SU-DHL-6 (cell line): ENCODE measurements around the gene BTNL3.

Experiments used
- H2AFZ ChIP-seq: fragments of 200-600 bp; sonication (generic); 2 replicates; pipeline ENCODE4 v1.6.1; 2014; ENCODE audit warnings: low read depth, mild to moderate bottlenecking, moderate library complexity, mixed read lengths, antibody characterized with exemption, low read length; ENCODE audit not compliant: severe bottlenecking
- H3F3A ChIP-seq: fragments of 200-600 bp; shearing (Covaris generic); 2 replicates; pipeline ENCODE4 v1.6.0; 2016; ENCODE audit warnings: antibody characterized with exemption, mild to moderate bottlenecking; ENCODE audit not compliant: insufficient read depth
- H3K27ac ChIP-seq: fragments of 200-600 bp; sonication (generic); 2 replicates; pipeline ENCODE4 v1.5.1; 2016; ENCODE audit warnings: low read depth, mild to moderate bottlenecking, low read length, moderate library complexity, mixed read lengths
- H3K27me3 ChIP-seq: fragments of 200-600 bp; sonication (generic), shearing (Covaris generic); 2 replicates; pipeline ENCODE4 v1.6.0; 2014; ENCODE audit warnings: mild to moderate bottlenecking, low read length
- H3K36me3 ChIP-seq: fragments of 200-600 bp; sonication (generic); 2 replicates; pipeline ENCODE4 v1.6.1; 2014; ENCODE audit warnings: mild to moderate bottlenecking, low read length, mixed read lengths
- H3K4me2 ChIP-seq: fragments of 300-600, 200-600 bp; shearing (Covaris generic), sonication (generic); 2 replicates; pipeline ENCODE4 v1.6.0; 2014; ENCODE audit warnings: low read length, low read depth, mild to moderate bottlenecking; ENCODE audit not compliant: poor library complexity, severe bottlenecking
- H3K4me3 ChIP-seq: fragments of 200-600 bp; sonication (generic); 2 replicates; pipeline ENCODE4 v1.5.1; 2014; ENCODE audit warnings: antibody characterized with exemption, low read length, mild to moderate bottlenecking, mixed read lengths; ENCODE audit not compliant: insufficient read depth, poor library complexity, severe bottlenecking
- H3K79me2 ChIP-seq: fragments of 200-600 bp; sonication (generic); 2 replicates; pipeline ENCODE4 v1.6.1; 2014; ENCODE audit warnings: mild to moderate bottlenecking, low read length, moderate library complexity; ENCODE audit not compliant: insufficient read depth
- H3K9ac ChIP-seq: fragments of 200-600 bp; sonication (generic); 2 replicates; pipeline ENCODE4 v1.7.0; 2014; ENCODE audit warnings: mild to moderate bottlenecking, low read length
- H3K9me2 ChIP-seq: fragments of 200-600 bp; sonication (generic); replicated peaks from 2 replicates; pipeline ENCODE4 v1.6.1; 2014; ENCODE audit warnings: low read length; ENCODE audit not compliant: insufficient read depth
- H3K9me3 ChIP-seq: fragments of 200-600 bp; sonication (generic); 2 replicates; pipeline ENCODE4 v1.6.1; 2014; ENCODE audit warnings: low read length, mixed read lengths; ENCODE audit not compliant: insufficient read depth
- H4K20me1 ChIP-seq: fragments of 200-600 bp; sonication (generic); 2 replicates; pipeline ENCODE4 v1.6.1; 2014; ENCODE audit warnings: low read depth, mild to moderate bottlenecking, antibody characterized with exemption, low read length, moderate library complexity, mixed read lengths
- CTCF ChIP-seq: fragments of 200-600 bp; sonication (generic); IDR thresholded peaks from one replicate; pipeline ENCODE4 v1.5.1; 2017; ENCODE audit warnings: antibody characterized with exemption, mild to moderate bottlenecking, low read length, moderate library complexity; ENCODE audit not compliant: insufficient read depth, poor library complexity, severe bottlenecking
- EZH2phosphoT487 ChIP-seq: fragments of 200-600 bp; sonication (generic), shearing (Covaris generic); conservative IDR thresholded peaks from 2 replicates; pipeline ENCODE4 v1.6.1; 2018; ENCODE audit warnings: mild to moderate bottlenecking, antibody characterized with exemption, low read length, moderate library complexity, mixed read lengths

The BTNL3 gene

GRCh38 chr5:181036816-181037364 lies 48.2 kb downstream of the BTNL3 start:
- no peak overlapping the region for H3K4me3 ChIP-seq
- H3K9me3 ChIP-seq, result no peaks in the 10 kb centered on the region
- no peak overlapping the region for H3K4me2 ChIP-seq
- TF ChIP-seq EZH2phosphoT487 (no peak), CTCF (no peak)
- H3K9ac ChIP-seq, result no peak overlapping the region
- H3K27ac ChIP-seq, result no peak overlapping the region
- H4K20me1 ChIP-seq, result no peaks in the 10 kb centered on the region
- no peaks in the 10 kb centered on the region for H3K9me2 ChIP-seq
- no peaks in the 10 kb centered on the region for H3K36me3 ChIP-seq
- no peaks in the 10 kb centered on the region for H3F3A ChIP-seq
- H2AFZ ChIP-seq, result no peak overlapping the region
- H3K79me2 ChIP-seq, result no peaks in the 10 kb centered on the region
- no peaks in the 10 kb centered on the region for H3K27me3 ChIP-seq

GRCh38 chr5:181037365-181037861 lies 48.8 kb downstream of the BTNL3 start:
- no peak overlapping the region for H3K4me2 ChIP-seq
- H3K9me3 ChIP-seq, result no peaks in the 10 kb centered on the region
- H2AFZ ChIP-seq, result no peak overlapping the region
- H3K9ac ChIP-seq, result no peak overlapping the region
- H3K79me2 ChIP-seq, result no peaks in the 10 kb centered on the region
- no peaks in the 10 kb centered on the region for H3K27me3 ChIP-seq
- no peaks in the 10 kb centered on the region for H3K9me2 ChIP-seq
- no peak for TF ChIP-seq CTCF
- no peak for TF ChIP-seq EZH2phosphoT487
- H3F3A ChIP-seq, result no peaks in the 10 kb centered on the region
- H4K20me1 ChIP-seq, result no peaks in the 10 kb centered on the region
- H3K36me3 ChIP-seq, result no peaks in the 10 kb centered on the region
- H3K4me3 ChIP-seq, result no peak overlapping the region
- H3K27ac ChIP-seq, result no peak overlapping the region

- no peak overlapping the region for H2AFZ ChIP-seq
- no peak overlapping the region for H3K4me2 ChIP-seq
- no peaks in the 10 kb centered on the region for H3K9me3 ChIP-seq
- no peaks in the 10 kb centered on the region for H3K9me2 ChIP-seq
- TF ChIP-seq EZH2phosphoT487, result no peak
- TF ChIP-seq CTCF, result no peak
- no peaks in the 10 kb centered on the region for H4K20me1 ChIP-seq
- no peaks in the 10 kb centered on the region for H3K79me2 ChIP-seq
- H3F3A ChIP-seq, result no peaks in the 10 kb centered on the region
- no peak overlapping the region for H3K9ac ChIP-seq
- no peak overlapping the region for H3K4me3 ChIP-seq
- no peaks in the 10 kb centered on the region for H3K27me3 ChIP-seq
- H3K36me3 ChIP-seq, result no peaks in the 10 kb centered on the region
- no peak overlapping the region for H3K27ac ChIP-seq
Observed at GRCh38 chr5:181039471-181039870, 50.8 kb downstream of the BTNL3 start.
